HUES6 (cell line): ENCODE measurements around the gene LRRTM3.

Experiments used
- H3K27ac ChIP-seq: 2 replicates; pipeline ENCODE4 v1.7.0; 2013; ENCODE audit warnings: low read depth, mild to moderate bottlenecking, low read length, inconsistent platforms
- H3K27me3 ChIP-seq: 2 replicates; pipeline ENCODE4 v1.6.1; 2013; ENCODE audit warnings: low read length; ENCODE audit not compliant: control insufficient read depth, insufficient read depth
- H3K36me3 ChIP-seq: 2 replicates; pipeline ENCODE4 v1.6.1; 2013; ENCODE audit warnings: low read length; ENCODE audit not compliant: control insufficient read depth, insufficient read depth
- H3K4me1 ChIP-seq: 2 replicates; pipeline ENCODE4 v1.6.1; 2013; ENCODE audit warnings: low read length; ENCODE audit not compliant: control insufficient read depth, insufficient read depth
- H3K4me3 ChIP-seq: 2 replicates; pipeline ENCODE4 v1.5.1; 2013; ENCODE audit warnings: low read depth, low read length
- H3K9ac ChIP-seq: one replicate; pipeline ENCODE4 v1.6.1; 2013; ENCODE audit warnings: mild to moderate bottlenecking, low read length
- H3K9me3 ChIP-seq: 2 replicates; pipeline ENCODE4 v1.6.1; 2013; ENCODE audit warnings: low read depth, low read length; ENCODE audit not compliant: control insufficient read depth, insufficient read depth

The LRRTM3 gene

GRCh38 chr10:67077376-67077775 lies 151.5 kb downstream of the LRRTM3 start:
- H3K27me3 ChIP-seq, result no peaks in the 10 kb centered on the region
- H3K9me3 ChIP-seq, result no peaks in the 10 kb centered on the region
- no peak overlapping the region for H3K27ac ChIP-seq
- no peaks in the 10 kb centered on the region for H3K4me1 ChIP-seq
- no peak overlapping the region for H3K9ac ChIP-seq
- H3K4me3 ChIP-seq, result no peak overlapping the region
- no peaks in the 10 kb centered on the region for H3K36me3 ChIP-seq

- Histone ChIP-seq H3K9me3 (no peaks in the 10 kb centered on the region), H3K27me3 (no peaks in the 10 kb centered on the region), H3K4me1 (no peaks in the 10 kb centered on the region), H3K27ac (no peak overlapping the region), H3K36me3 (no peaks in the 10 kb centered on the region), H3K9ac (no peak overlapping the region), H3K4me3 (no peak overlapping the region)
Measured at GRCh38 chr10:67079126-67079525, 153.3 kb downstream of the LRRTM3 start.

GRCh38 chr10:67086327-67087134 lies 160.7 kb downstream of the LRRTM3 start:
- no peaks in the 10 kb centered on the region for H3K36me3 ChIP-seq
- H3K27me3 ChIP-seq, result no peaks in the 10 kb centered on the region
- no peaks in the 10 kb centered on the region for H3K4me1 ChIP-seq
- no peak overlapping the region for H3K4me3 ChIP-seq
- no peaks in the 10 kb centered on the region for H3K9me3 ChIP-seq
- H3K9ac ChIP-seq, result no peak overlapping the region
- no peak overlapping the region for H3K27ac ChIP-seq

- Histone ChIP-seq H3K27me3 (no peaks in the 10 kb centered on the region), H3K9me3 (no peaks in the 10 kb centered on the region), H3K36me3 (no peaks in the 10 kb centered on the region), H3K9ac (no peak overlapping the region), H3K27ac (no peak overlapping the region), H3K4me1 (no peaks in the 10 kb centered on the region), H3K4me3 (no peak overlapping the region)
Measured at GRCh38 chr10:67087135-67087425, 161.2 kb downstream of the LRRTM3 start.

GRCh38 chr10:67088036-67088435 lies 162.2 kb downstream of the LRRTM3 start:
- no peaks in the 10 kb centered on the region for H3K9me3 ChIP-seq
- H3K36me3 ChIP-seq, result no peaks in the 10 kb centered on the region
- H3K4me1 ChIP-seq, result no peaks in the 10 kb centered on the region
- no peaks in the 10 kb centered on the region for H3K27me3 ChIP-seq
- no peak overlapping the region for H3K9ac ChIP-seq
- H3K4me3 ChIP-seq, result no peak overlapping the region
- H3K27ac ChIP-seq, result no peak overlapping the region

- Histone ChIP-seq H3K27ac (no peak overlapping the region), H3K36me3 (no peaks in the 10 kb centered on the region)
Measured at GRCh38 chr10:67095531-67095930, 169.7 kb downstream of the LRRTM3 start.

GRCh38 chr10:67098461-67098860 lies 172.6 kb downstream of the LRRTM3 start:
- no peak overlapping the region for H3K4me3 ChIP-seq
- H3K27me3 ChIP-seq, result no peaks in the 10 kb centered on the region
- peak overlapping the region; percentile 55; the same call in 1 of the 2 replicates for H3K27ac ChIP-seq
- no peak overlapping the region for H3K9ac ChIP-seq
- no peaks in the 10 kb centered on the region for H3K9me3 ChIP-seq
- H3K36me3 ChIP-seq, result no peaks in the 10 kb centered on the region
- peaks cover 7% of the 10 kb centered on the region; the same call in 1 of the 2 replicates for H3K4me1 ChIP-seq

More at GRCh38 chr10:67095531-67095930, 169.7 kb downstream of the LRRTM3 start:
- H3K9ac ChIP-seq, result no peak overlapping the region
- H3K9me3 ChIP-seq, result no peaks in the 10 kb centered on the region
- no peak overlapping the region for H3K4me3 ChIP-seq
- no peaks in the 10 kb centered on the region for H3K27me3 ChIP-seq
- H3K4me1 ChIP-seq, result peaks cover 7% of the 10 kb centered on the region; the same call in 1 of the 2 replicates

- no peak overlapping the region for H3K4me3 ChIP-seq
- H3K9me3 ChIP-seq, result no peaks in the 10 kb centered on the region
Measured at GRCh38 chr10:67100951-67101350, 175.1 kb downstream of the LRRTM3 start.

GRCh38 chr10:67107670-67108069 lies 181.8 kb downstream of the LRRTM3 start:
- Histone ChIP-seq H3K36me3 (no peaks in the 10 kb centered on the region), H3K9me3 (no peaks in the 10 kb centered on the region), H3K27me3 (no peaks in the 10 kb centered on the region), H3K9ac (no peak overlapping the region), H3K27ac (no peak overlapping the region), H3K4me3 (no peak overlapping the region), H3K4me1 (no peaks in the 10 kb centered on the region)

More at GRCh38 chr10:67100951-67101350, 175.1 kb downstream of the LRRTM3 start:
- Histone ChIP-seq H3K9ac (no peak overlapping the region), H3K4me1 (peaks cover 7% of the 10 kb centered on the region; the same call in 1 of the 2 replicates), H3K36me3 (no peaks in the 10 kb centered on the region), H3K27ac (no peak overlapping the region), H3K27me3 (no peaks in the 10 kb centered on the region)

GRCh38 chr10:67110286-67110685 lies 184.4 kb downstream of the LRRTM3 start:
- Histone ChIP-seq H3K9ac (no peak overlapping the region), H3K36me3 (no peaks in the 10 kb centered on the region), H3K27ac (no peak overlapping the region), H3K9me3 (no peaks in the 10 kb centered on the region), H3K4me1 (no peaks in the 10 kb centered on the region), H3K27me3 (no peaks in the 10 kb centered on the region), H3K4me3 (no peak overlapping the region)

- H3K9me3 ChIP-seq, result no peaks in the 10 kb centered on the region
- no peaks in the 10 kb centered on the region for H3K36me3 ChIP-seq
- no peaks in the 10 kb centered on the region for H3K4me1 ChIP-seq
- H3K9ac ChIP-seq, result no peak overlapping the region
- H3K27me3 ChIP-seq, result no peaks in the 10 kb centered on the region
- H3K27ac ChIP-seq, result no peak overlapping the region
- no peak overlapping the region for H3K4me3 ChIP-seq
Measured at GRCh38 chr10:67112765-67113164, 186.9 kb downstream of the LRRTM3 start.
